DND-41 (cell line): Measurements from ENCODE around the gene SLC16A10.

Source experiments
- CTCF ChIP-seq: IDR thresholded peaks from 2 replicates; pipeline ENCODE4 v1.5.1; 2012; ENCODE audit warnings: borderline replicate concordance, low read length, moderate library complexity, mild to moderate bottlenecking; ENCODE audit not compliant: poor library complexity, severe bottlenecking; ENCODE audit errors: extremely low read depth
- EZH2 ChIP-seq: IDR thresholded peaks from 3 replicates; pipeline ENCODE4 v1.6.1; 2012; ENCODE audit warnings: borderline replicate concordance, low read depth, mild to moderate bottlenecking, moderate library complexity, low read length, inconsistent platforms; ENCODE audit not compliant: severe bottlenecking

DNA sequence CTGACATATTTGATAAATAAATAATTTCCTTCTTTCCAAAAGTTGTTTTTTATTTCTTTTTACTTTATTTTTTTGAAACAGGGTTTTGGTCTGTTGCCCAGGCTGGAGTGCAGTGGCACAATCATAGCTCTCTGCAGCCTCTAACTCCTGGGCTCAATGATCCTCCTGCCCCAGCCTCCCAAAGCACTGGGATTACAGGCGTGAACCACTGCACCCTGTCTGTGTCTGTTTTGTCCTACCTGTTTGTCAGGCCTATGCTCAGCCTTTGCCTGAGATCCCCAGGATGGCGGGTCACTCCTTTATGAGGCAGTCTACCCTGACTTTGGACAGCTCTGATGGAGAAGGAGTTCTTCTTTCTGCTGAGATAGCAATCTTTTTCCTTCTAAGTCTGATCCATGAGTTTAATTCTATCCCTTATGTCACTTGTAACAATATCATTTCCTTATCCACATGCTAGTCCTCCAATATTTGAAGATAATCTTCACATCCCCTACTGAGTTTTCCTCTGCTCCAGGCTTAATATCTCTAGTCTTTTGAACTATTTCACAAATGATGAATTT, 14.4 kb upstream of the SLC16A10 start:
- TF ChIP-seq CTCF, result no peak
- no peak for TF ChIP-seq EZH2
